Hepatocyte (in vitro differentiated cells): Measurements from ENCODE around the gene MT1G. TPM values are rescaled to one million over a fixed set of nuclear protein-coding genes. Genes with fewer than 3 reads are reported as not detected.

Experiments used
- DNase-seq: peaks from one replicate; pipeline ENCODE4 v3.0.0-alpha.2; 2016; ENCODE audit warnings: low spot score
- H2AFZ ChIP-seq: fragments of 200-600 bp; sonication (generic); 2 replicates; pipeline ENCODE4 v1.6.0; 2016; ENCODE audit warnings: antibody characterized with exemption, mild to moderate bottlenecking
- H3K27ac ChIP-seq: fragments of 200-600 bp; sonication (generic); 2 replicates; pipeline ENCODE4 v1.5.1; 2016; ENCODE audit warnings: mild to moderate bottlenecking
- H3K27me3 ChIP-seq: fragments of 200-600 bp; sonication (generic); 2 replicates; pipeline ENCODE4 v1.6.1; 2016
- H3K36me3 ChIP-seq: fragments of 200-600 bp; sonication (generic); replicated peaks from 2 replicates; pipeline ENCODE4 v1.5.1; 2016; ENCODE audit warnings: low read depth; ENCODE audit not compliant: insufficient read depth
- H3K4me1 ChIP-seq: fragments of 200-600 bp; sonication (generic); 2 replicates; pipeline ENCODE4 v1.5.1; 2016; ENCODE audit warnings: mild to moderate bottlenecking, moderate library complexity; ENCODE audit not compliant: insufficient read depth
- H3K4me2 ChIP-seq: fragments of 200-600 bp; sonication (generic); 2 replicates; pipeline ENCODE4 v1.6.0; 2016
- H3K4me3 ChIP-seq: fragments of 200-600 bp; sonication (generic); 2 replicates; pipeline ENCODE4 v1.5.1; 2016; ENCODE audit warnings: mild to moderate bottlenecking
- H3K79me2 ChIP-seq: fragments of 200-600 bp; sonication (generic); 2 replicates; pipeline ENCODE4 v1.6.0; 2017; ENCODE audit warnings: mild to moderate bottlenecking
- H3K9me2 ChIP-seq: fragments of 200-600 bp; sonication (generic); replicated peaks from 2 replicates; pipeline ENCODE4 v1.6.0; 2017; ENCODE audit warnings: mild to moderate bottlenecking; ENCODE audit not compliant: insufficient read depth
- H3K9me3 ChIP-seq: fragments of 200-600 bp; sonication (generic); 2 replicates; pipeline ENCODE4 v1.5.1; 2016; ENCODE audit warnings: low read depth, mild to moderate bottlenecking
- H4K20me1 ChIP-seq: fragments of 200-600 bp; sonication (generic); 2 replicates; pipeline ENCODE4 v1.6.0; 2016; ENCODE audit warnings: mild to moderate bottlenecking; ENCODE audit not compliant: insufficient read depth, poor library complexity, severe bottlenecking
- CTCF ChIP-seq: fragments of 200-600 bp; sonication (generic); IDR thresholded peaks from 2 replicates; pipeline ENCODE4 v1.5.1; 2016; ENCODE audit warnings: antibody characterized with exemption, mild to moderate bottlenecking; ENCODE audit not compliant: poor library complexity
- EZH2 ChIP-seq: fragments of 200-600 bp; sonication (generic); IDR thresholded peaks from 2 replicates; pipeline ENCODE4 v1.6.1; 2016; ENCODE audit warnings: antibody characterized with exemption, mild to moderate bottlenecking, borderline replicate concordance
- EZH2phosphoT487 ChIP-seq: fragments of 200-600 bp; sonication (generic); IDR thresholded peaks from one replicate; pipeline ENCODE4 v1.6.1; 2018; ENCODE audit warnings: antibody characterized with exemption, mild to moderate bottlenecking, low read depth, moderate library complexity; ENCODE audit not compliant: unreplicated experiment, severe bottlenecking
- WGBS: methylation state at CpG from one replicate; pipeline ENCODE4 v1.1.6; 2016; ENCODE audit warnings: low lambda C conversion rate; ENCODE audit errors: missing lambda C conversion rate; 5-methylcytosine and 5-hydroxymethylcytosine counted together
- polyA plus RNA-seq: library from polyadenylated mRNA; unstranded; fragments of >200 nt; fragmentation: Nextera tagmentation; extraction: Ambion mirVana; gene quantifications from 2 replicates; pipeline ENCODE4 v1.2.1, GENCODE V29; 2016
- total RNA-seq: library from RNA; depleted of rRNA; stranded (reverse); fragments of >200 nt; gene quantifications from 2 replicates; pipeline ENCODE4 v1.2.3, GENCODE V29; 2014

MT1G gene
- total and polyA plus RNA-seq, 2 experiments from 2014 or later: 44.5 to 64.1 TPM

DNA sequence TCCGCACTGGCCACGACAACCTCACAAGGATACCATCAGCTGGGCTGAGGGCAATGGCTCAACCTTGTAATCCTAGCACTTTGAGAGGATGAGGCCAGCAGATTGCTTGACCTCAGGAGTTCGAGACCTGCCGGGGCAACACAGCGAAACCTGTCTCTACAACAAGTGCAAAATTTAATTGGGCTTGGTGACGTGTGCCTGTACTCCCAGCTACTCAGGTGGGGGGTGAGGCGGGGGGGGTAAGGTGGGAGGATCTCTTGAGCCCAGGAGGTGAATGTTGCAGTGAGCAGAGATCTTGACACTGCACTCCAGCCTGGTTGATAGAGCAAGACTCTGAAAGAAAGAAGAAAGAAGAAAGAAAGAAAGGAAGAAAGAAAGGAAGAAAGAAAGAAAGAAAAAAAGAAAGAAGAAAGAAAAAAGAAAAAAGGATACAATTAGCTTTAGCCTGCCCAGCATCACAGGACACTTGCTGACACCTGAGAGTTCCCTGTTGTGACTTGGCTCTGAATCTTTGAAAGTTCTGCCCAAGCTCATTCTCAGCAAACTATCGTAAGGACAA lies 47.4 kb downstream of the MT1G start:
- Histone ChIP-seq H3K9me3 (no peaks in the 10 kb centered on the region), H3K27me3 (peaks cover 55% of the 10 kb centered on the region), H3K4me1 (no peaks in the 10 kb centered on the region), H3K79me2 (no peaks in the 10 kb centered on the region), H3K9me2 (no peaks in the 10 kb centered on the region), H2AFZ (no peak overlapping the region), H3K27ac (no peak overlapping the region), H3K36me3 (no peaks in the 10 kb centered on the region), H4K20me1 (no peaks in the 10 kb centered on the region), H3K4me3 (no peak overlapping the region), H3K4me2 (no peak overlapping the region)
- TF ChIP-seq CTCF (no peak), EZH2phosphoT487 (no peak), EZH2 (no peak)
- DNase-seq: no peak
- 76% methylated on average over 8 of the region's 8 CpGs for WGBS

- Histone ChIP-seq H3K9me2 (no peaks in the 10 kb centered on the region), H2AFZ (no peak overlapping the region), H4K20me1 (no peaks in the 10 kb centered on the region), H3K4me1 (no peaks in the 10 kb centered on the region), H3K9me3 (no peaks in the 10 kb centered on the region), H3K36me3 (no peaks in the 10 kb centered on the region), H3K27me3 (peaks cover 42% of the 10 kb centered on the region), H3K79me2 (no peaks in the 10 kb centered on the region), H3K27ac (no peak overlapping the region), H3K4me3 (no peak overlapping the region), H3K4me2 (no peak overlapping the region)
- 35% methylated on average over 6 of the region's 6 CpGs for WGBS
- DNase-seq: no peak
- TF ChIP-seq CTCF (no peak), EZH2 (no peak), EZH2phosphoT487 (no peak)
Observed at GRCh38 chr16:56618138-56618537, 49.7 kb downstream of the MT1G start.

- H3K4me3 ChIP-seq: peak overlapping the region; percentile 29
- no peak for TF ChIP-seq CTCF
- TF ChIP-seq EZH2phosphoT487: no peak
- no peak for TF ChIP-seq EZH2
- no peaks in the 10 kb centered on the region for H3K79me2 ChIP-seq
- H3K4me1 ChIP-seq: no peaks in the 10 kb centered on the region
- no peaks in the 10 kb centered on the region for H3K9me2 ChIP-seq
- H3K9me3 ChIP-seq: no peaks in the 10 kb centered on the region
- no peaks in the 10 kb centered on the region for H3K36me3 ChIP-seq
- H3K27ac ChIP-seq: no peak overlapping the region
- 4% methylated on average over 39 of the region's 41 CpGs for WGBS
- peak overlapping the region; percentile 86 for H3K4me2 ChIP-seq
- peak; percentile 60 for DNase-seq
- peaks cover 42% of the 10 kb centered on the region for H3K27me3 ChIP-seq
- no peaks in the 10 kb centered on the region for H4K20me1 ChIP-seq
- H2AFZ ChIP-seq: peak overlapping the region; percentile 45
Observed at GRCh38 chr16:56617212-56618085, 50.4 kb downstream of the MT1G start.

Other genes with a start within 250 kb of the MT1G start
- gene AMFR, start 242.5 kb downstream of the MT1G start, total RNA-seq: 109 and 135 TPM in 2 replicates
- 56.2 and 67.2 TPM in 2 replicates for gene AMFR, start 242.5 kb downstream of the MT1G start, polyA plus RNA-seq
- 75.3 and 76.6 TPM in 2 replicates for gene NUDT21, start 216.7 kb downstream of the MT1G start, total RNA-seq
- gene NUDT21, start 216.7 kb downstream of the MT1G start, polyA plus RNA-seq: 44.7 and 47.4 TPM in 2 replicates
- 45.6 and 58.9 TPM in 2 replicates for gene OGFOD1, start 216.5 kb downstream of the MT1G start, total RNA-seq
- gene OGFOD1, start 216.5 kb downstream of the MT1G start, polyA plus RNA-seq: 37.0 and 55.5 TPM in 2 replicates
- gene BBS2, start 148.0 kb downstream of the MT1G start, total RNA-seq: 39.0 and 47.0 TPM in 2 replicates
- 31.5 and 40.8 TPM in 2 replicates for gene BBS2, start 148.0 kb downstream of the MT1G start, polyA plus RNA-seq
- not detected in 2 replicates for gene MT4, start 103.0 kb downstream of the MT1G start, total RNA-seq
- gene MT4, start 103.0 kb downstream of the MT1G start, polyA plus RNA-seq: not detected in 2 replicates
- not detected in 2 replicates for gene MT3, start 78.5 kb downstream of the MT1G start, total RNA-seq
- not detected in 2 replicates for gene MT3, start 78.5 kb downstream of the MT1G start, polyA plus RNA-seq
- 64.9 and 70.3 TPM in 2 replicates for gene MT2A, start 59.5 kb downstream of the MT1G start, total RNA-seq
- 914 and 1,143 TPM in 2 replicates for gene MT2A, start 59.5 kb downstream of the MT1G start, polyA plus RNA-seq
- 42.3 and 65.5 TPM in 2 replicates for gene MT1E, start 42.3 kb downstream of the MT1G start, total RNA-seq
- 105 and 121 TPM in 2 replicates for gene MT1E, start 42.3 kb downstream of the MT1G start, polyA plus RNA-seq
- 0.60 TPM in 1 of 2 replicates, not detected in the other for gene MT1M, start 35.4 kb downstream of the MT1G start, total RNA-seq
- 0.26 TPM in 1 of 2 replicates, not detected in the other for gene MT1M, start 35.4 kb downstream of the MT1G start, polyA plus RNA-seq
- gene MT1A, start 29.4 kb downstream of the MT1G start, total RNA-seq: not detected in 2 replicates
- 1.9 and 2.7 TPM in 2 replicates for gene MT1A, start 29.4 kb downstream of the MT1G start, polyA plus RNA-seq
- gene MT1B, start 16.2 kb downstream of the MT1G start, total RNA-seq: not detected in 2 replicates
- gene MT1B, start 16.2 kb downstream of the MT1G start, polyA plus RNA-seq: 0.47 and 2.2 TPM in 2 replicates
- 3.1 and 7.1 TPM in 2 replicates for gene MT1F, start 10.1 kb downstream of the MT1G start, total RNA-seq
- 8.7 and 11.8 TPM in 2 replicates for gene MT1F, start 10.1 kb downstream of the MT1G start, polyA plus RNA-seq
- gene MT1H, start 1.7 kb upstream of the MT1G start, total RNA-seq: 2.1 TPM in 1 of 2 replicates, not detected in the other
- gene MT1H, start 1.7 kb upstream of the MT1G start, polyA plus RNA-seq: 2.0 and 13.5 TPM in 2 replicates
- 39.8 and 52.0 TPM in 2 replicates for gene MT1X, start 14.4 kb upstream of the MT1G start, total RNA-seq
- gene MT1X, start 14.4 kb upstream of the MT1G start, polyA plus RNA-seq: 121 and 127 TPM in 2 replicates
- gene NUP93, start 62.1 kb upstream of the MT1G start, total RNA-seq: 23.5 and 36.4 TPM in 2 replicates
- 35.7 and 39.6 TPM in 2 replicates for gene NUP93, start 62.1 kb upstream of the MT1G start, polyA plus RNA-seq
- not detected in 2 replicates for gene SLC12A3, start 197.1 kb upstream of the MT1G start, total RNA-seq
- not detected in 2 replicates for gene SLC12A3, start 197.1 kb upstream of the MT1G start, polyA plus RNA-seq